Right forelimb (tissue), 1 donor: Measurements from ENCODE around the gene SH3RF3.

Source experiments
- DNase-seq: peaks from one replicate; pipeline ENCODE4 v3.0.0-alpha.2; 2018

The SH3RF3 gene

GRCh38 chr2:109244750-109245382 lies 115.9 kb downstream of the SH3RF3 start:
- no peak for DNase-seq

GRCh38 chr2:109246176-109246575 lies 117.2 kb downstream of the SH3RF3 start:
- DNase-seq = no peak

GRCh38 chr2:109246616-109247015 lies 117.6 kb downstream of the SH3RF3 start:
- DNase-seq = no peak

- DNase-seq = no peak
Observed at GRCh38 chr2:109247340-109247739, 118.3 kb downstream of the SH3RF3 start.

GRCh38 chr2:109247812-109248211 lies 118.8 kb downstream of the SH3RF3 start:
- no peak for DNase-seq

GRCh38 chr2:109248590-109248989 lies 119.6 kb downstream of the SH3RF3 start:
- DNase-seq = no peak

- DNase-seq = no peak
Observed at GRCh38 chr2:109253217-109253616, 124.2 kb downstream of the SH3RF3 start.

- DNase-seq = no peak
Observed at GRCh38 chr2:109254174-109254904, 125.3 kb downstream of the SH3RF3 start.

- no peak for DNase-seq
Observed at GRCh38 chr2:109255654-109256053, 126.6 kb downstream of the SH3RF3 start.

GRCh38 chr2:109256111-109256510 lies 127.1 kb downstream of the SH3RF3 start:
- DNase-seq = no peak

GRCh38 chr2:109256921-109257320 lies 127.9 kb downstream of the SH3RF3 start:
- DNase-seq = no peak

GRCh38 chr2:109257653-109258052 lies 128.6 kb downstream of the SH3RF3 start:
- DNase-seq = no peak

GRCh38 chr2:109258376-109258775 lies 129.4 kb downstream of the SH3RF3 start:
- DNase-seq = no peak

- DNase-seq = no peak
Observed at GRCh38 chr2:109258905-109259540, 130.0 kb downstream of the SH3RF3 start.

- no peak for DNase-seq
Observed at GRCh38 chr2:109259671-109260070, 130.7 kb downstream of the SH3RF3 start.

GRCh38 chr2:109260116-109260855 lies 131.3 kb downstream of the SH3RF3 start:
- DNase-seq = no peak

- DNase-seq = no peak
Observed at GRCh38 chr2:109260886-109261700, 132.1 kb downstream of the SH3RF3 start.

GRCh38 chr2:109261906-109262631 lies 133.1 kb downstream of the SH3RF3 start:
- DNase-seq = no peak

GRCh38 chr2:109264595-109265328 lies 135.8 kb downstream of the SH3RF3 start:
- no peak for DNase-seq

GRCh38 chr2:109265369-109265768 lies 136.4 kb downstream of the SH3RF3 start:
- no peak for DNase-seq

GRCh38 chr2:109265953-109266352 lies 136.9 kb downstream of the SH3RF3 start:
- DNase-seq = no peak
